Lower leg skin (tissue), 3 donors: ENCODE results near the gene AFAP1L1.

Experiments
- CTCF ChIP-seq, 3 donors: fragments of 450-650 bp; IDR thresholded peaks; one replicate each; pipeline ENCODE4 v1.5.1; 2016; ENCODE audit warnings: antibody characterized with exemption in 3 of 3, mild to moderate bottlenecking in 3 of 3, moderate library complexity in 2 of 3
- POLR2A ChIP-seq, 2 donors: fragments of 450-650 bp; IDR thresholded peaks; one replicate each; pipeline ENCODE4 v1.6.1; 2016 to 2017; ENCODE audit warnings: antibody characterized with exemption in 2 of 2, mild to moderate bottlenecking in 1 of 2, moderate library complexity in 1 of 2

- TF ChIP-seq CTCF (IDR thresholded peaks at IDR 0.05) = no peak
- no peak for TF ChIP-seq POLR2A (IDR thresholded peaks at IDR 0.05)
Observed at GRCh38 chr5:149326611-149327010, 55.0 kb downstream of the AFAP1L1 start.
